Esophagus squamous epithelium (tissue), 5 donors: ENCODE results near the gene GPR21. TPM values are rescaled to one million over a fixed set of nuclear protein-coding genes. Genes with fewer than 3 reads are reported as not detected.

ENCODE experiments used
- DNase-seq: peaks from one replicate; lab custom pipeline; 2025; lab: John Stamatoyannopoulos, UW
- H3K27ac ChIP-seq, 4 donors: fragments of 200-600 bp; sonication (generic); one replicate each; pipeline ENCODE4 v1.5.1; 2016 to 2019; ENCODE audit warnings: mild to moderate bottlenecking in 1 of 4
- H3K27me3 ChIP-seq, 4 donors: fragments of 200-600 bp; sonication (generic); 1 replicate in 3 of 4; 2 replicates in 1 of 4; pipeline versions ENCODE4 v1.5.1 to v1.6.0; 2017 to 2021; ENCODE audit warnings: antibody characterized with exemption in 1 of 4
- H3K36me3 ChIP-seq, 3 donors: fragments of 200-600 bp; sonication (generic); one replicate each; pipeline ENCODE4 v1.5.1; 2016 to 2019
- H3K4me1 ChIP-seq, 3 donors: fragments of 200-600 bp; sonication (generic); one replicate each; pipeline ENCODE4 v1.5.1; 2017 to 2019
- H3K4me3 ChIP-seq, 4 donors: fragments of 200-600 bp; sonication (generic); 1 replicate in 3 of 4; 2 replicates in 1 of 4; pipeline ENCODE4 v1.5.1; 2016 to 2019; ENCODE audit warnings: mild to moderate bottlenecking in 2 of 4, moderate library complexity in 1 of 4
- H3K9me3 ChIP-seq, 3 donors: fragments of 200-600 bp; sonication (generic); one replicate each; pipeline ENCODE4 v1.5.1; 2016 to 2019
- POLR2A ChIP-seq, 4 donors: fragments of 450-650 bp; IDR thresholded peaks; one replicate each; pipeline ENCODE4 v1.6.1; 2017; ENCODE audit warnings: antibody characterized with exemption in 4 of 4, mild to moderate bottlenecking in 4 of 4, moderate library complexity in 3 of 4
- WGBS, 2 donors: methylation state at CpG; one replicate each; pipeline ENCODE4 v1.1.5; 2018; 5-methylcytosine and 5-hydroxymethylcytosine counted together
- intact Hi-C: fragments of 100-400 bp; cut with DNase I; formaldehyde crosslinking; loops from one replicate; pipeline ENCODE4 v1.15.0; 2022
- total RNA-seq, 4 donors: library from RNA; depleted of rRNA; stranded (reverse); fragments of >200 nt; gene quantifications; one replicate each; pipeline ENCODE4 v1.1.0, GENCODE V29; 2016
- TF ChIP-seq, protein P1 (sequence below), 6 experiments: fragments of 450-650 bp in 4 of 6; fragments of 200-600 bp in 2 of 6; sonication (generic) in 2 of 6; IDR thresholded peaks; one replicate each; pipeline ENCODE4 v1.5.1; 2016 to 2019; ENCODE audit warnings: antibody characterized with exemption in 6 of 6, mild to moderate bottlenecking in 4 of 6, moderate library complexity in 4 of 6
- donor health status: DM: yes; HTN: yes; CAD: no.

The GPR21 gene
- total RNA-seq, 4 donors from 2014 or later: 0.68 to 1.9 TPM; not detected in 2

DNA sequence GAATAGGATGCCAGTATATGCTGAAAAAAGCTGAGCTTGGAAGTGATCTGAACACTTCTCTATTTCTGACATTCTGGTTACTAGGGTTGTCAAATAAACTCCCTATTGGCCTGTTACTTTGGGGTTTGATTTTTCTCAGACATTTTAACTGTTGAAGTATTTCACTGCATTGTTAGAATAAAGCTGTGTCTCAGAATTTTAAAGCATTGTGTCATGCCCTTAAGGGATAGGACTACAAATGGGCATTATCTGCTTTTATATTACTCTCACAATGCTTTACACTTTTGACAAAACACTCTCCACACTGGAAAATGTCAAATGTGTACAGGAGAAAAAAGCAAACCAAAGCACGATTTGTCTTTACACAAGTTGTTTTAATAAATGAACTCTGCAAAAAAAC is 16.8 kb upstream of the GPR21 start:
- Histone ChIP-seq H3K4me1 (no peaks in the 10 kb centered on the region), H3K9me3 (no peaks in the 10 kb centered on the region), H3K27ac (no peak overlapping the region), H3K36me3 (peaks cover 12 to 98% (median 22%) of the 10 kb centered on the region in 3 donors), H3K4me3 (no peak overlapping the region), H3K27me3 (no peaks in the 10 kb centered on the region)
- intact Hi-C loops: no loop called here
- TF ChIP-seq, protein P1, sequence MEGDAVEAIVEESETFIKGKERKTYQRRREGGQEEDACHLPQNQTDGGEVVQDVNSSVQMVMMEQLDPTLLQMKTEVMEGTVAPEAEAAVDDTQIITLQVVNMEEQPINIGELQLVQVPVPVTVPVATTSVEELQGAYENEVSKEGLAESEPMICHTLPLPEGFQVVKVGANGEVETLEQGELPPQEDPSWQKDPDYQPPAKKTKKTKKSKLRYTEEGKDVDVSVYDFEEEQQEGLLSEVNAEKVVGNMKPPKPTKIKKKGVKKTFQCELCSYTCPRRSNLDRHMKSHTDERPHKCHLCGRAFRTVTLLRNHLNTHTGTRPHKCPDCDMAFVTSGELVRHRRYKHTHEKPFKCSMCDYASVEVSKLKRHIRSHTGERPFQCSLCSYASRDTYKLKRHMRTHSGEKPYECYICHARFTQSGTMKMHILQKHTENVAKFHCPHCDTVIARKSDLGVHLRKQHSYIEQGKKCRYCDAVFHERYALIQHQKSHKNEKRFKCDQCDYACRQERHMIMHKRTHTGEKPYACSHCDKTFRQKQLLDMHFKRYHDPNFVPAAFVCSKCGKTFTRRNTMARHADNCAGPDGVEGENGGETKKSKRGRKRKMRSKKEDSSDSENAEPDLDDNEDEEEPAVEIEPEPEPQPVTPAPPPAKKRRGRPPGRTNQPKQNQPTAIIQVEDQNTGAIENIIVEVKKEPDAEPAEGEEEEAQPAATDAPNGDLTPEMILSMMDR (IDR thresholded peaks at IDR 0.05): no peak
- TF ChIP-seq POLR2A (IDR thresholded peaks at IDR 0.05): no peak
- 83 to 93% methylated on average over 1 of the region's 1 CpG for WGBS, 2 donors
- DNase-seq: no peak

DNA sequence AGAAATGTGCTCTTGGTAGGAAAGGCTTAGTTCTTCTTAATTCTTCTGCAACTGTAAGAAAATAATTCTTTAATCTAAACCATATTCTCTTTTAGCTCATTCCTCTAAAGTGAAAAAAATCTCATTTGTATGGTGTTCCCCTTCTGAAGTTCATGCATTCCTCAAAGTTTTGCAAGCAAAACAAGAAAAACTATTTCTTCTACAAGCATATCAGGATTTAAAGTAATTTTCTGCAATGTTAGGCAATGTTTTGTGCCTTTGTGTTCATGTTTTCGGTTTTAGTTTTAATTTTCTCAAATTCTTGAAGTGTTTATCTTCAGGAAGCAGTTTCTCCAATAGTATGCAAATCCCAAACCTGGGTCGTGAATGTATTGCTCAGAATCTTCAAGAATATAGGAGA is 12.7 kb upstream of the GPR21 start:
- TF ChIP-seq, protein P1 (IDR thresholded peaks at IDR 0.05): no peak
- no peak for TF ChIP-seq POLR2A (IDR thresholded peaks at IDR 0.05)
- WGBS, 2 donors: 58 to 63% methylated on average over 2 of the region's 2 CpGs
- no peaks in the 10 kb centered on the region for H3K9me3 ChIP-seq
- no peaks in the 10 kb centered on the region for H3K27me3 ChIP-seq
- peaks cover 4 to 96% (median 16%) of the 10 kb centered on the region in 3 donors for H3K36me3 ChIP-seq
- H3K27ac ChIP-seq: no peak overlapping the region
- DNase-seq: no peak
- intact Hi-C loops: no loop called here
- no peaks in the 10 kb centered on the region for H3K4me1 ChIP-seq
- no peak overlapping the region for H3K4me3 ChIP-seq

DNA sequence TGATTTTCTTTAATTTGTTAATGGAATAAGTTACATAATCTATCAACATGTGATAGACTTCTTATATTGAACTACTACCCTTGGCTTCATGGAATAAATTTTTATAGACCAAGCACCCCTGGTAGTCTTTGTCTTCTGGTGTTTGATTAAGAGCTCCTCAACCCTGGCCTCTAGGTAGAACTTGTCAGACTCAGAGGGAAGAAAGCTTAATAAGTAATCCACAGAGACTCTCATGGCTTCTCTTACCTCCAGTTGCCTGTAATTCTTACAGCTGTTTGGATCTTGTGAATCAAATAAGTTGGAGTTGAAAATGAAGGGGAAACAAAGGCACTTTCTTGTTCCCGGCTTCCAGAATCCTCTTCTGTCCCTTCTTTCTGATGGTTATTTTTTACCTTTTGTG is 7.0 kb upstream of the GPR21 start:
- intact Hi-C loops: no loop called here
- peaks cover 0 to 5% (median 0%) of the 10 kb centered on the region in 3 donors for H3K4me1 ChIP-seq
- no peak for DNase-seq

DNA sequence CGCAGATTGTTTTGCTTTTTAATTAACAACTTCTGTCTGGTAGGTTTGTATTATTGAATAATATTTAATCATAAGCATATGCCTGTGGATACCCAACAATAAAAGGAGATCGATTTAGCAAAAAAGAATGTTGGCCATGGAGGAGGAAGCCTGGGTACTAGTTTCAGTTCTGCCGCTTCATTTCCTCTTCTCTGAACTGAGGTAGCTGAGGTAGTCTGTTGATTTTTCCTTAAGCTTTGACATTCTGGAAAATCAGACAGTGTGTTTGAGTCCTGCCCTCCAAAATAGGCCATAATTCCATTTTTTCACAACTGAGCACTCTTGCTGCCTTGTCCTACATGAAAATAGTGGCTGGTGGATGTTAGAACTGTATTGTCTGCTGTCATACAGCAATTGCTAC is 6.0 kb upstream of the GPR21 start:
- intact Hi-C loops: no loop called here
- Histone ChIP-seq H3K4me1 (peaks cover 0 to 15% (median 0%) of the 10 kb centered on the region in 3 donors), H3K4me3 (no peak overlapping the region), H3K9me3 (no peaks in the 10 kb centered on the region), H3K27me3 (no peaks in the 10 kb centered on the region), H3K27ac (no peak overlapping the region), H3K36me3 (peaks cover 0 to 93% (median 4%) of the 10 kb centered on the region in 3 donors)
- no peak for TF ChIP-seq POLR2A (IDR thresholded peaks at IDR 0.05)
- TF ChIP-seq, protein P1 (IDR thresholded peaks at IDR 0.05): no peak
- no peak for DNase-seq
- 58 to 63% methylated on average over 3 of the region's 3 CpGs for WGBS, 2 donors

More for the DNA sequence above, 7.0 kb upstream of the GPR21 start:
- Histone ChIP-seq H3K36me3 (peaks cover 0 to 98% (median 4%) of the 10 kb centered on the region in 3 donors), H3K27me3 (no peaks in the 10 kb centered on the region), H3K9me3 (no peaks in the 10 kb centered on the region), H3K4me3 (no peak overlapping the region), H3K27ac (no peak overlapping the region)
- 92 to 96% methylated on average over 1 of the region's 1 CpG for WGBS, 2 donors
- TF ChIP-seq, protein P1 (IDR thresholded peaks at IDR 0.05): no peak
- TF ChIP-seq POLR2A (IDR thresholded peaks at IDR 0.05): no peak

DNA sequence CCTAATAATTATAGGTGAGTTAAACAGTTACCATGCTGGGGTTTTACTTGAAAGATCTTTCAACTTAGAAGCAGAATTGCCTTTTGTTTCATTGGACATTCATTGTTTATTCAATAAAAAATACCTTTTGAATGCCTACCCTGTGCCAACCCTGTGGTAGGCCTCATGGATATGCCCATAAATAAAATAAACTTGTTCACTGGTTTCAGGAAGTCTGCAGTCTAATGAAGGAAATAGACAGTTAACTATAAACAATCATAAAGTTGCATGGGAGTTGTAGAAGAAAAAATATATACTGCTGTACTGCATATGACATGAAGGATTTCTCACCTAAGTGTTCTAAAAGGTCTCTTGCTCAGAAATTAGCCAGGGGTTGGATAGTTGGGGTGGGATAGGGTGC is 5.3 kb upstream of the GPR21 start:
- Histone ChIP-seq H3K27ac (no peak overlapping the region), H3K4me3 (no peak overlapping the region), H3K27me3 (no peaks in the 10 kb centered on the region), H3K9me3 (no peaks in the 10 kb centered on the region), H3K36me3 (peaks cover 0 to 89% (median 2%) of the 10 kb centered on the region in 3 donors), H3K4me1 (peaks cover 0 to 15% (median 0%) of the 10 kb centered on the region in 3 donors)
- TF ChIP-seq, protein P1 (IDR thresholded peaks at IDR 0.05): no peak
- intact Hi-C loops: no loop called here
- no peak for DNase-seq
